GM13977 (cell line): ENCODE data around the gene CTU2.

Source experiments
- DNase-seq: peaks from one replicate; pipeline ENCODE4 v3.0.0; 2012; ENCODE audit warnings: low spot score
- in situ Hi-C: fragments of 300-500 bp; cut with MboI; formaldehyde crosslinking; loops from one replicate; pipeline ENCODE4 v1.12.0; 2022; ENCODE audit warnings: low sequenced_read_pairs, low pct_unique_long_range_greater_than_20kb, mixed read lengths, inconsistent platforms; ENCODE audit not compliant: unreplicated experiment
- TF ChIP-seq, protein P1 (sequence below): IDR thresholded peaks from 2 replicates; pipeline ENCODE4 v1.5.1; 2012; ENCODE audit warnings: mild to moderate bottlenecking, control low read depth; ENCODE audit not compliant: insufficient read depth; ENCODE audit errors: extremely low read depth, missing control alignments

Gene CTU2

DNA sequence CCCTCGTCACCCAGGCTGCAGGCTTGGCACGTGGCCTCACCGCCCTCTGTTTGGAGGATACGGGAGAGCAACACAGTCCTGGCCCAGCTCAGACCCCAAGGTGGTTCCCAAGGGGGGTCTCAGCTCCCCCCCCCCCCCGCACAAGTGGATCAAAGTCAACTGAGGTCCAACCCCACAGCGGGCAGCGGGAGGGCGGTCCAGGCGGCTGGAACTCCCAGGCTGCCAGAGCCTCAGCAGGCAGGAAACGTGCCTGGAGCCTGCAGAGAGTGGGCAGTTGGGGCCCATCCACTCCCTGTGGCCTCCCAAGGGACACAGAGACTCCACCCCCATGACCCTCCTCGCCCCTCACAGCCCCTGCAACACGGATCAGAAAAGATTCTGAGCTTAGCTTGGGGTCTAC is 42.1 kb downstream of the CTU2 start:
- TF ChIP-seq, protein P1, sequence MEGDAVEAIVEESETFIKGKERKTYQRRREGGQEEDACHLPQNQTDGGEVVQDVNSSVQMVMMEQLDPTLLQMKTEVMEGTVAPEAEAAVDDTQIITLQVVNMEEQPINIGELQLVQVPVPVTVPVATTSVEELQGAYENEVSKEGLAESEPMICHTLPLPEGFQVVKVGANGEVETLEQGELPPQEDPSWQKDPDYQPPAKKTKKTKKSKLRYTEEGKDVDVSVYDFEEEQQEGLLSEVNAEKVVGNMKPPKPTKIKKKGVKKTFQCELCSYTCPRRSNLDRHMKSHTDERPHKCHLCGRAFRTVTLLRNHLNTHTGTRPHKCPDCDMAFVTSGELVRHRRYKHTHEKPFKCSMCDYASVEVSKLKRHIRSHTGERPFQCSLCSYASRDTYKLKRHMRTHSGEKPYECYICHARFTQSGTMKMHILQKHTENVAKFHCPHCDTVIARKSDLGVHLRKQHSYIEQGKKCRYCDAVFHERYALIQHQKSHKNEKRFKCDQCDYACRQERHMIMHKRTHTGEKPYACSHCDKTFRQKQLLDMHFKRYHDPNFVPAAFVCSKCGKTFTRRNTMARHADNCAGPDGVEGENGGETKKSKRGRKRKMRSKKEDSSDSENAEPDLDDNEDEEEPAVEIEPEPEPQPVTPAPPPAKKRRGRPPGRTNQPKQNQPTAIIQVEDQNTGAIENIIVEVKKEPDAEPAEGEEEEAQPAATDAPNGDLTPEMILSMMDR, result no peak
- no peak for DNase-seq
- in situ Hi-C loops, result no loop called here

DNA sequence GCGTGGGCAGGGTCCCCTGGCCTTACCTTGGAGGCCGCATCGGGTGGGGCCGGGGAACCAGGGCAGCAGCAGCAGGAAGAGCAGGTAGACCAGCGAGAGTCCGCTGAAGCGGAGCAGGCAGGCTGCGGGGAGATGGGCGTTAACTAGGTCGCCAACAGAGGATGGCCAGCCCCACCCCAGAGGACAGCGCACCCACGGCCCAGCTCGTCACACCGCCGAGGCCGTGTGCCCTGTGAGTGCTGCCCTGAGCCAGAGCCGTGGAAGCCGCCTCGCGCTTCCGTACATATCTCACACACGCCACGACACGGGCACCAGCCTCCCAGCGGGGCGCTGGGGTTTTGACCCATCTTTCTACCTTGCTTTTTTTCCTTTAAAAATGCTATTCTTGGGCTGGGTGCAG is 43.1 kb downstream of the CTU2 start:
- DNase-seq, result no peak
- TF ChIP-seq, protein P1, result no peak
- in situ Hi-C loops, result no loop called here

DNA sequence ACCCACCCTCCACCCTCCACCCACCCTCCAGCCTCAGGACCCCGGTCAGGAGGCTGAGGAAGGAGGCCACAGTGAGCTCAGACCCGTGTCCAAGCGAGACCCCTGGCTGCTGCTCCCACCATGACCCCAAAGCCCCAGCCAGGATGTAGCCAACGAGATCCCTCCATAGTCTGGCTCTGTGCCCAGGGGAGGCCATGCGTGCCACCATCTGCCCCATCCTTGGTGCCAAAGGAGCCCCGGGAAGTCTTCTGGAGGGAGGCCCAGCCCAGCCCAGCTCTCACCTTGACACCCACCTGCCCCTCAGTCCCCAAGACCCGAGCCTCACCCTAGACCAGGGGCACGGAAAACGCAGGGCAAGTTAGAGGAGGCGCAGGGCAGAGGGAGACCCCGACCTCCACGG is 44.6 kb downstream of the CTU2 start:
- TF ChIP-seq, protein P1, result no peak
- in situ Hi-C loops, result no loop called here
- no peak for DNase-seq

DNA sequence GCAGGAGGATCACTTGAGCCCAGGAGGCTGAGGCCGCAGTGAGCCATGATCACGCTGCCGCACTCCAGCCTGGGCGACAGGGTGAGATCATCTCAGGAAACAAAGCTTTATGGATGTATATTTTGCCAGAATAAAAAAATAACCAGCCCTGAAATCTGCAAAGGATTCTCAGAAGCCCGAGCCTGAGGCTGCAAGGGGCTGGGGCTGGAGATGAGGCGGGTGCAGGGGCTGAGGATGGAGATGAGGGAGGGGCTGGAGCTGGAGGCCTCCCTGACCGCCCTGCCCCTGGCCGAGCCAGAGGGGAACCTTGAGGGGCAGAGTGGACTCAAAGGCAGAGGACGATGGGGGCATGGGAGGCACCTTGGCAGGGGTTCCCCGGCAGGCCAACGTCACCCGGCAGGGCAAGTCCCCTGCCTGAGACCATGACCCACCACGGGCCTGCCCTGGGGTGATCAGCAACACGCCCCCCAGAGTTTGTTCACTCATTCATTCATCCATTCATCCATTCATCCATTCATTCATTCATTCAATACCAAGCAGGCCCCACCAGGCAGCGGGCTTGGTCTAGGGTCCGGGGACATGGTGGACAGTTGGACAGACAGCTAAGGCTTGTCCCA is 46.2 kb downstream of the CTU2 start:
- TF ChIP-seq, protein P1, result no peak
- in situ Hi-C loops, result no loop called here
- no peak for DNase-seq

DNA sequence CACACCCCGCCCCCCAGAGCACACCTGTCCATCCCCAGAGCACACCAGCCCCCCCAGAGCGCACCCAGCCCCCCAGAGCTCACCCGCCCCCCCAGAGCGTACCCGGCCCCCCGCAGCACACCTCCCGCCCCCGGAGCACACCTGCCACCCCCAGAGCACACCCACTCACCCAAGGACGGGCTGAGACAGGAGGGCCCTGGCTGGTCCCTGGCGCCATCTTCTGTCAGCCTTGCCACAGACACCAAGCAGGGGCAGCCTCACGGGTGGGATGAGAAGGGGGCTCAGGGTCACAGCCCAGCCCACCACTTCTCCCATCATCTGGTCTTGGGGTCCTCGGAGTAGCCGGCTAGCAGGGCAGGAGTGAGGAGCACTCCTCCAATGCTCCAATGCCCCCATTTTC is 46.9 kb downstream of the CTU2 start:
- no peak for DNase-seq
- TF ChIP-seq, protein P1, result peak; percentile 27

DNA sequence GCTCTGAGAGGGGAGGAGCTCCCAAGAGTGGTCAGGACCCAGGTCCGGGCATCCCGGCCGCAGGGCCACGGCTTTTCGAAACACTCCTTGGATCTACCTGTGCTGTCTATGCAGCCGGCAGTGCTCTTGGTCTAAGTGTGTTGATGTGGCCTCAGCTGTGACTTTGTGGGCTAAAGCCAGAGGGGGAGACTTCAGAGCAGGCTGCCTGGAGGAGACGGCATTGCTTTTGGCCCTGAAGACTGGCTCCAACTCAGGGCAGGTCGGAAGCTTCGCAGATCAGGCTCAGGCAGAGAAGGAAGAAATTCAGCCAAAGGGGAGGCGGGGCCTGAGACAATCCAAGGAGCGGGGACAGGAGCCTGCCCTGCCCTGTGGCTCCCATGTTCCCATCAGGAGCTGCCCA is 47.3 kb downstream of the CTU2 start:
- in situ Hi-C loops, result no loop called here
- no peak for DNase-seq
- TF ChIP-seq, protein P1, result no peak

More for the DNA sequence above, 46.9 kb downstream of the CTU2 start:
- in situ Hi-C loops, result no loop called here
